RPMI7951 (cell line): Measurements from ENCODE around the gene PRSS2. TPM values are rescaled to one million over a fixed set of nuclear protein-coding genes. Genes with fewer than 3 reads are reported as not detected.
A peak's percentile ranks its signal among the peaks of the same experiment; 100 is the strongest.

Experiments
- DNase-seq: peaks from one replicate; pipeline ENCODE4 v3.0.0-alpha.2; 2012; ENCODE audit warnings: low read depth
- total RNA-seq: library from RNA; depleted of rRNA; stranded (reverse); fragments of >200 nt; shearing (Covaris generic); gene quantifications from 2 replicates; pipeline ENCODE4 v1.2.3, GENCODE V29; 2014

Gene PRSS2
- total RNA-seq, 1 experiment from 2014 or later, result not detected

DNA sequence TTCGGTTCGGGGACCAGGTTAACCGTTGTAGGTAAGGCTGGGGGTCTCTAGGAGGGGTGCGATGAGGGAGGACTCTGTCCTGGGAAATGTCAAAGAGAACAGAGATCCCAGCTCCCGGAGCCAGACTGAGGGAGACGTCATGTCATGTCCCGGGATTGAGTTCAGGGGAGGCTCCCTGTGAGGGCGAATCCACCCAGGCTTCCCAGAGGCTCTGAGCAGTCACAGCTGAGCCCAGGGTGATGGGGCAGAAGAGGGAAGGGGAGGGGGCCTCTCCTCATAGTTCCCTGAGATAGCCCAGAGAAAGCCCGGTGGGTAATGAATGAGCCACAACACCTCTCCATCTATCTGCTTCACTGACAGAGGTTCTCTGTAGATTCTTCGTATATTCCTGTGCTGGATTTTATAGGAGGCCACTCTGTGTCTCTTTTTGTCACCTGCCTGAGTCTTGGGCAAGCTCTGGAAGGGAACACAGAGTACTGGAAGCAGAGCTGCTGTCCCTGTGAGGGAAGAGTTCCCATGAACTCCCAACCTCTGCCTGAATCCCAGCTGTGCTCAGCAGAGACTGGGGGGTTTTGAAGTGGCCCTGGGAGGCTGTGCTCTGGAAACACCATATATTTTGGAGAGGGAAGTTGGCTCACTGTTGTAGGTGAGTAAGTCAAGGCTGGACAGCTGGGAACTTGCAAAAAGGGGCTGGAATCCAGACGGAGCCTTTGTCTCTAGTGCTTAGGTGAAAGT is 16.4 kb downstream of the PRSS2 start:
- DNase-seq, result no peak

DNA sequence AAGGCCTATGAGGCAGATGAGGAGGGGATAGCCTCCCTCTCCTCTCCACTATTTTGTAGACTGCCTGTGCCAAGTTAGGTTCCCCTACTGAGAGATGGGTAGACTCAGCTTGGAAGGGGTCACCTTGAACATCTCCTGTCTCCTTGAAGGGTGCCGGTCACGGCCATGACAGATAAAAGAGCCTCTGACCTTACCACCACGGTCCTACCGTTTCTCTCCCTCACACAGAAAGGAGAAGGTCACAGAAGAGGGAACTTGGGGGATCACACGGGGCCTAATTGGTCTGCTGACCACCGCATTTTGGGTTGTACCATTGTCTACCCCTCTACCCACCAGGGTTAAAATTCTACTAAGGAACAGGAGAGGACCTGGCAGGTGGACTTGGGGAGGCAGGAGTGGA is 17.0 kb downstream of the PRSS2 start:
- no peak for DNase-seq

DNA sequence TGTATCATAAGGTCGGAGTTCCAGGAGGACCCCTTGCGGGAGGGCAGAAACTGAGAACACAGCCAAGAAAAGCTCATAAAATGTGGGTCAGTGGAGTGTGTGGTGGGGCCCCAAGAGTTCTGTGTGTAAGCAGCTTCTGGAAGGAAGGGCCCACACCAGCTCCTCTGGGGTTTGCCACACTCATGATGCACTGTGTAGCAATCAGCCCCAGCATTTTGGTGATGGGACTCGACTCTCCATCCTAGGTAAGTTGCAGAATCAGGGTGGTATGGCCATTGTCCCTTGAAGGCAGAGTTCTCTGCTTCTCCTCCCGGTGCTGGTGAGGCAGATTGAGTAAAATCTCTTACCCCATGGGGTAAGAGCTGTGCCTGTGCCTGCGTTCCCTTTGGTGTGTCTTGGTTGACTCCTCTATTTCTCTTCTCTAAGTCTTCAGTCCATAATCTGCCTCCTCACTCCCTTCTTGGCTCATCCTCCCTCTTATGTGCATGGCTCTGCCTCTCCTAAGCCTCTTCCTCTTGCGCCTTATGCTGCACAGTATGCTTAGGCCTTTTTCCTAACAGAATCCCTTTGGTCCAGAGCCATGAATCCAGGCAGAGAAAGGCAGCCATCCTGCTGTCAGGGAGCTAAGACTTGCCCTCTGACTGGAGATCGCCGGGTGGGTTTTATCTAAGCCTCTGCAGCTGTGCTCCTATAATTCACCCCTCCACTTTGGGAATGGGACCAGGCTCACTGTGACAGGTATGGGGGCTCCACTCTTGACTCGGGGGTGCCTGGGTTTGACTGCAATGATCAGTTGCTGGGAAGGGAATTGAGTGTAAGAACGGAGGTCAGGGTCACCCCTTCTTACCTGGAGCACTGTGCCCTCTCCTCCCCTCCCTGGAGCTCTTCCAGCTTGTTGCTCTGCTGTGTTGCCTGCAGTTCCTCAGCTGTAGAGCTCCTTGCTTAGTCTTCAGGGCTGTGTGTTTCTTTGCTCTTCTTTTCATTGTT is 17.8 kb downstream of the PRSS2 start:
- no peak for DNase-seq

- DNase-seq, result no peak
Measured at GRCh38 chr7:142789441-142789840, 18.7 kb downstream of the PRSS2 start.

DNA sequence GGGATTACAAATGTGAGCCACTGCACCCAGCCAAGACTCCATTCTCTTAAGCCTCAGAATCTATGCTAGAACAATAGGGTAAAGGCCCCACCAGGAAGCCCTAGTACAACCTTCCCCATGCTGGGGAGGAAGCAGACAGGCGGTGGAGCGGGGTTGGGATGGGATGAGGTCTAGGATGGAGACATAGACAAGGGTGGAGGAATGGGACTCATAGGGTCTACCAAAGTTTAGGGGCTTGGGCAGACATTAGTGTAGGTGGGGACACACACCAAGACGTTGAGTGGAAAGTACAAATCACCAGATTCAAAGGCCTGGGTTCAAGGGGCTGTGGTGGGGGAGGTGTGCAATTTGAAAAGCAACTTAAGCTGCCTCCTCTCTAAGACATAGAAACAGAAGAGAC is 19.3 kb downstream of the PRSS2 start:
- no peak for DNase-seq

- peak; percentile 18 for DNase-seq
Measured at GRCh38 chr7:142790555-142790954, 19.8 kb downstream of the PRSS2 start.

DNA sequence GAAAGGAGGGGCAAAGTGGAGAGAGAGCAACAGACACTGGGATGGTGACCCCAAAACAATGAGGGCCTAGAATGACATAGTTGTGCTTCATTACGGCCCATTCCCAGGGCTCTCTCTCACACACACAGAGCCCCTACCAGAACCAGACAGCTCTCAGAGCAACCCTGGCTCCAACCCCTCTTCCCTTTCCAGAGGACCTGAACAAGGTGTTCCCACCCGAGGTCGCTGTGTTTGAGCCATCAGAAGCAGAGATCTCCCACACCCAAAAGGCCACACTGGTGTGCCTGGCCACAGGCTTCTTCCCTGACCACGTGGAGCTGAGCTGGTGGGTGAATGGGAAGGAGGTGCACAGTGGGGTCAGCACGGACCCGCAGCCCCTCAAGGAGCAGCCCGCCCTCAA is 20.7 kb downstream of the PRSS2 start:
- no peak for DNase-seq

GRCh38 chr7:142792129-142792528 is 21.4 kb downstream of the PRSS2 start:
- DNase-seq, result no peak

- no peak for DNase-seq
Measured at GRCh38 chr7:142792593-142792992, 21.8 kb downstream of the PRSS2 start.

DNA sequence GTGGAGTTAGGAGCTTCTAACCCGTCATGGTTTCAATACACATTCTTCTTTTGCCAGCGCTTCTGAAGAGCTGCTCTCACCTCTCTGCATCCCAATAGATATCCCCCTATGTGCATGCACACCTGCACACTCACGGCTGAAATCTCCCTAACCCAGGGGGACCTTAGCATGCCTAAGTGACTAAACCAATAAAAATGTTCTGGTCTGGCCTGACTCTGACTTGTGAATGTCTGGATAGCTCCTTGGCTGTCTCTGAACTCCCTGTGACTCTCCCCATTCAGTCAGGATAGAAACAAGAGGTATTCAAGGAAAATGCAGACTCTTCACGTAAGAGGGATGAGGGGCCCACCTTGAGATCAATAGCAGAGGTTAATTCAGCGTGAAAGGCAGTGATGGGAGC is 22.4 kb downstream of the PRSS2 start:
- DNase-seq, result no peak

- no peak for DNase-seq
Measured at GRCh38 chr7:142795339-142795863, 24.6 kb downstream of the PRSS2 start.

DNA sequence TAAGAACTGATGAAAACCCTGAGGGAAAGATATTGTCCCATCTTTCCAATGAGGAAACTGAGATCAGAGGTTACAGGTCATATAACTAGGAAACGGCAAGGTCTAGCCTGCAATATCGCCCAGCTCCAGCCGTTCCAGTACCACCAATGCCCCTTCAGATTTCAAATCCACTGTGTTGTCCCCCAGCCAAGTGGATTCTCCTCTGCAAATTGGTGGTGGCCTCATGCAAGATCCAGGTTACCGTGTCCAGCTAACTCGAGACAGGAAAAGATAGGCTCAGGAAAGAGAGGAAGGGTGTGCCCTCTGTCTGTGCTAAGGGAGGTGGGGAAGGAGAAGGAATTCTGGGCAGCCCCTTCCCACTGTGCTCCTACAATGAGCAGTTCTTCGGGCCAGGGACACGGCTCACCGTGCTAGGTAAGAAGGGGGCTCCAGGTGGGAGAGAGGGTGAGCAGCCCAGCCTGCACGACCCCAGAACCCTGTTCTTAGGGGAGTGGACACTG is 25.3 kb downstream of the PRSS2 start:
- DNase-seq, result no peak

DNA sequence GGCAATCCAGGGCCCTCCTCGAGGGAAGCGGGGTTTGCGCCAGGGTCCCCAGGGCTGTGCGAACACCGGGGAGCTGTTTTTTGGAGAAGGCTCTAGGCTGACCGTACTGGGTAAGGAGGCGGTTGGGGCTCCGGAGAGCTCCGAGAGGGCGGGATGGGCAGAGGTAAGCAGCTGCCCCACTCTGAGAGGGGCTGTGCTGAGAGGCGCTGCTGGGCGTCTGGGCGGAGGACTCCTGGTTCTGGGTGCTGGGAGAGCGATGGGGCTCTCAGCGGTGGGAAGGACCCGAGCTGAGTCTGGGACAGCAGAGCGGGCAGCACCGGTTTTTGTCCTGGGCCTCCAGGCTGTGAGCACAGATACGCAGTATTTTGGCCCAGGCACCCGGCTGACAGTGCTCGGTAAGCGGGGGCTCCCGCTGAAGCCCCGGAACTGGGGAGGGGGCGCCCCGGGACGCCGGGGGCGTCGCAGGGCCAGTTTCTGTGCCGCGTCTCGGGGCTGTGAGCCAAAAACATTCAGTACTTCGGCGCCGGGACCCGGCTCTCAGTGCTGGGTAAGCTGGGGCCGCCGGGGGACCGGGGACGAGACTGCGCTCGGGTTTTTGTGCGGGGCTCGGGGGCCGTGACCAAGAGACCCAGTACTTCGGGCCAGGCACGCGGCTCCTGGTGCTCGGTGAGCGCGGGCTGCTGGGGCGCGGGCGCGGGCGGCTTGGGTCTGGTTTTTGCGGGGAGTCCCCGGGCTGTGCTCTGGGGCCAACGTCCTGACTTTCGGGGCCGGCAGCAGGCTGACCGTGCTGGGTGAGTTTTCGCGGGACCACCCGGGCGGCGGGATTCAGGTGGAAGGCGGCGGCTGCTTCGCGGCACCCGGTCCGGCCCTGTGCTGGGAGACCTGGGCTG is 26.0 kb downstream of the PRSS2 start:
- DNase-seq, result no peak

- no peak for DNase-seq
Measured at GRCh38 chr7:142797391-142798377, 26.9 kb downstream of the PRSS2 start.

- no peak for DNase-seq
Measured at GRCh38 chr7:142798451-142799436, 28.0 kb downstream of the PRSS2 start.

DNA sequence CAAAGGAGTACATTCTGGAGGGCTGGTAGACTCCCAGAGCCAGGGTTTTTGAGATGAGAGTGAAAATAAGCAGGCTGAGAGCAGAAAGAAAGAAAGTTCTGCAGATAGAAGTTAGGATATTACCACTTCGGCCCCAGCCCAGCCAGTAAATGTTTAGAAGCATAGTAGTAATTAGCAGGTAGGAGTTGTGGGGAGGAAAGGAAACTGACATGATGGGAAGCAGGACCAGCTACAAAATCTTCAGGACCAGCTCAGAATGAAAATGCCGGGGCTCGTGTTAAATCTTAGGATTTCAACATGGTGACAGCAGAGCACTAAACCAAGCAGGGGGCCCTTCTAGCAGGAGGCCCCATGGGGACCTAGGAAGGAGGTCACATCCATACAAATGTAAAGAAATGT is 28.7 kb downstream of the PRSS2 start:
- DNase-seq, result no peak

DNA sequence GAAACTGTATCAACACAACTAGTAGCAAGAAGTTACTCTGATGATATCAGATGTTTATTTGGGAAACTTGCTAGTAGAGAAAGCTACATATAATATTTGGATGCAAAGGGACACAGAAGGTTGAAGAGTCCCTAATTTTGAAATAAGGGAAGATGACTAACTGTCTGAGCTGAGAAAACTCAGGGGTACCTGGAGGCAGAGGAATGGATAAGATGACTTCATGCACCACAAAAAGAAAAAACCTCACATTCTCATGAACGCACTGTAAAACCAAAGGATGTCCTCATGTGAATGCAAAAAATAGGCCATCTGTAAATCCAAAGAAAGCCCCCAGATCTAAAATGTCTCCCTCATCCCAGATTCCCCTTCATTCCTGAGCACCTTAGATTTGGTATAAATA is 29.3 kb downstream of the PRSS2 start:
- no peak for DNase-seq

DNA sequence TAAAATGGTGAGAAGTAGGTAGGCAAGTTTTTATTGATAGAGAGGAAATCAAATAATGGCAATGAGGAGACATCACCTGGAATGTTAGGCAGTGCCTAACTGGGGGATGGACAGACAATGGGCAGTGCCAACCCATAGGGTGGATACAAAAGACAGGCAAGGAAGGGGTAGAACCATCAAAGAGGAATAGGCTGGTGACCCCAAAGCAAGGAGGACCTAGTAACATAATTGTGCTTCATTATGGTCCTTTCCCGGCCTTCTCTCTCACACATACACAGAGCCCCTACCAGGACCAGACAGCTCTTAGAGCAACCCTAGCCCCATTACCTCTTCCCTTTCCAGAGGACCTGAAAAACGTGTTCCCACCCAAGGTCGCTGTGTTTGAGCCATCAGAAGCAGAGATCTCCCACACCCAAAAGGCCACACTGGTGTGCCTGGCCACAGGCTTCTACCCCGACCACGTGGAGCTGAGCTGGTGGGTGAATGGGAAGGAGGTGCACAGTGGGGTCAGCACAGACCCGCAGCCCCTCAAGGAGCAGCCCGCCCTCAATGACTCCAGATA is 30.0 kb downstream of the PRSS2 start:
- DNase-seq, result no peak
